GM12865 (cell line): ENCODE data around the gene ACOX2.

Experiments used
- DNase-seq: peaks from one replicate; pipeline ENCODE4 v3.0.0; 2010; ENCODE audit warnings: low read depth
- H3K4me3 ChIP-seq: 2 replicates; pipeline ENCODE4 v1.5.1; 2011; ENCODE audit warnings: mild to moderate bottlenecking, low read depth, low read length, control low read depth
- TF ChIP-seq, protein P1 (sequence below): IDR thresholded peaks from 2 replicates; pipeline ENCODE4 v1.5.1; 2011; ENCODE audit warnings: low read length, control low read depth, low read depth, inconsistent platforms; ENCODE audit not compliant: insufficient read depth; ENCODE audit errors: missing control alignments

The ACOX2 gene

DNA sequence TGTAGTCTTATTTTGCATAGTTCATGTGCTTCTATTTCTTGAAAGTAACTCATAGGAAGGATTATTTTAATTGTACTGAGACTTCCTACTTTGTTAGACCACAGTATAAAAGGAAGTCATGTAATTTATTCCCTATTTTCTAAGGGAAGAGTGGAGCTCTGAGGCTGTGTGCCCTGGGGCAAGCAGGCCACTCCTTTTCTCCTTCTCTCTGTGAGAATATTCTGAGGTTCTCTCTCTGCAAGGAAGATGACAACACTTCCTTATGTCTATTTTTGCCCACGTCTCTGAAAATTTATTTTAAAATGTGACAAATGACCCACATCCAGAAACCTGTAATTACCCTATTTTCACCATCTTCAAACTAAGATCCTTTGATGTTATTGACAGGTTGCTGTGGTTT, 34.1 kb downstream of the ACOX2 start:
- no peak for DNase-seq
- TF ChIP-seq, protein P1, sequence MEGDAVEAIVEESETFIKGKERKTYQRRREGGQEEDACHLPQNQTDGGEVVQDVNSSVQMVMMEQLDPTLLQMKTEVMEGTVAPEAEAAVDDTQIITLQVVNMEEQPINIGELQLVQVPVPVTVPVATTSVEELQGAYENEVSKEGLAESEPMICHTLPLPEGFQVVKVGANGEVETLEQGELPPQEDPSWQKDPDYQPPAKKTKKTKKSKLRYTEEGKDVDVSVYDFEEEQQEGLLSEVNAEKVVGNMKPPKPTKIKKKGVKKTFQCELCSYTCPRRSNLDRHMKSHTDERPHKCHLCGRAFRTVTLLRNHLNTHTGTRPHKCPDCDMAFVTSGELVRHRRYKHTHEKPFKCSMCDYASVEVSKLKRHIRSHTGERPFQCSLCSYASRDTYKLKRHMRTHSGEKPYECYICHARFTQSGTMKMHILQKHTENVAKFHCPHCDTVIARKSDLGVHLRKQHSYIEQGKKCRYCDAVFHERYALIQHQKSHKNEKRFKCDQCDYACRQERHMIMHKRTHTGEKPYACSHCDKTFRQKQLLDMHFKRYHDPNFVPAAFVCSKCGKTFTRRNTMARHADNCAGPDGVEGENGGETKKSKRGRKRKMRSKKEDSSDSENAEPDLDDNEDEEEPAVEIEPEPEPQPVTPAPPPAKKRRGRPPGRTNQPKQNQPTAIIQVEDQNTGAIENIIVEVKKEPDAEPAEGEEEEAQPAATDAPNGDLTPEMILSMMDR = no peak
- no peak overlapping the region for H3K4me3 ChIP-seq

DNA sequence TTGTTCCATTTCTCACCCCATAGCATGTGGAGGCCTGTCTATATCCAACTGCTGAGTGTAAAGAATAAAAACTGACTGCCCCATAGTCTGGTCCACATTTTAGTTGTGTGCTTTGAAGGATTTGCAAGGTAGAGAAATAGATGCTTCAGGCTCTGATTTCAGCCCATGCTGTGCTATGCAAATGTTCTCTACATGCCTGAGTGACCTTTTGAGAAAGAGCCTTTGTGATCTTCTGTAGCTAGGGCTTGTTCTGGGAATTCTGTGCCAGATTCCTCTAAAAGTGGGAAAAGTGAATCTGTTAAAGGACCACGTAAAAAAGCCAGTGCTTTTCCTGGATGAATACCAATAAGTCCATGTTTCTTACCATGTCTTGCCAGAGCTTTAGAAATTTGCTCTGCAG, 39.9 kb downstream of the ACOX2 start:
- no peak for DNase-seq
- H3K4me3 ChIP-seq = no peak overlapping the region
- TF ChIP-seq, protein P1 = no peak

DNA sequence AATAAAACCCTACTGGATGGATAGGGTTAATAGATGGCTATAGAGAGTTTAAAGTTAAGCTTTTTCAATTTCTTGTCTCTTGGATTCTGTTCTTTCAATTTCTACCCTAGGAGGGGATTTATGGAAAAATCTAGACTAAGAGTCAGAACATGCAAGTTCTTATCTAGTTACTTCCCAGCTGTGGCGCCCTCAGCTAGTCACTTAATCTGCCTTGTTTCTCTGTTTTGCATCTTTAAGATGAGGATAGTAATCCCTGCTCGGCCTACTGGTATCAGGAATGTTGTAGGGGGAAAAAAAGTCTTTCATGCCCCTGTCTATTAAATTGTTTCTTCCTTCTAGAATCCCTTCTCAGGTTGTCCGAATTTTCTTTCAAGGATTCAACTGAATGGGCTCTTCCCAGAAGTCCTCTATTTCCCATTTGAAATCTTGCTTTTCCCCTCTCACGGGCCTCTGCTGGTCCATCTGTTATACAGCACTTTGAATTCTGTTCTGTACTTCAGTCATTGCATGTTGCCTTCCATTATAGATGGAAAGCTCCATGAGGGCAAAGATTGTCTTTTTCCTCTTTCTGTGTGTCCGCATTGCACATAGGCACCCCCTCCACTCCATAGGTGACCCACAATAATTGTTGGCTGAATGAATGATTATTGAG, 40.7 kb downstream of the ACOX2 start:
- DNase-seq = no peak
- TF ChIP-seq, protein P1 = no peak
- H3K4me3 ChIP-seq = no peak overlapping the region

DNA sequence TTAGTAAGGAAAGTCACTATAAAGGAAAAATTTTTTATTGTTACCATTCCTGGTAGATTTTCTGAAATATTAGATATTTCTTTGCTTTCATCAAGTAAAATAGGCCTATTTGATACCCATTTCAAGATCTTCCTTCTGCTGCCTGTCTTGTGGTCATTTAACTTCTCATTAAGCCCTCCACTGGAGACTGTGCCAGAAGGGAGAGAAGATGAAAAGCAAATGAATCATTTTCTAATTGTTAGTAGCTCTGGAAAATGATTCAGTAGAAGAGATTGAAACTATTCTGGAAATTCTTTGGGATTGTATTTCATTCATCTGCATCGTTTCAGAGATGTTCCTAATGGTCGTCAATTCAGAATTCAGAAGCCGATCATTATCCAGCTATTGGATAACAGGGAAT, 41.9 kb downstream of the ACOX2 start:
- no peak overlapping the region for H3K4me3 ChIP-seq

DNA sequence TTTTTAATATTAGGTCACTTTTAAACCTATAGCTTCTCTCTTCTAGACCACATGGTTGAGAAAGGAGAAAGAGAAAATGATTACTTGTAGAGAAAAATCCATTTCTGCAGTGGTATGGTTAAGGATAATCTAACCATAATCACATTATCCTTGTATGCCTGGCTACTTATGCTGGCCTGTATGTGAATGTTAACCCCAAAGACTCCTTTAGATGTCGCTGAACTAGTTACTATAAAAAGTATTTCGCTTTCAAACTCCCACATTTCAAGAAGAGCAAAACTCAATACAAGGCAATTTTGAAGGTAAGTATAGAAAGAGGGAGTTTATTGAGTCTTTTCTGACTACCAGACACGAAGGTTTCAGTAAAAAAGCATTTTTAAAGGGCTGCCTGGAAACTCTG, 42.9 kb downstream of the ACOX2 start:
- no peak for DNase-seq
- TF ChIP-seq, protein P1 = no peak
- no peak overlapping the region for H3K4me3 ChIP-seq

More for the DNA sequence above, 41.9 kb downstream of the ACOX2 start:
- no peak for DNase-seq
- TF ChIP-seq, protein P1 = no peak

DNA sequence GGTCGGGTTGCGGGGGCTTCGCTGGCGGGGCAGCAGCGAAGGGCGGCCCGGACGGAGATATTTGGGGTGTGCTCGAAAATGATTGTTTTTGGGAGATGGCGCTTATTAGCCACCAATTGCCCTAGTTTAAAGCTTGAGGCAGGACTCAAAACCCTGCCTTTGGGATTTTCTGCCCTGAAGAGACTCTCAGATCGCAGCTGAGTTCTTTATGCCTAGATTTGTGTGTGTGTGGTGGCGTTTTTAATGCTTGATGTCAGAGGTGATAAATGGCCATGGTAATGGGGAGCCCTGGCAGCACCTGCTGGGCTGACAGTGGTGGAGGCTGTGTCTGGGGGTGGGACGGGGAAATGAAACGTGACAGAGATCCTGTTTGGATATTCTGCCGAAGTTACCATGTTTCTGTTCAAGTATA, 44.5 kb downstream of the ACOX2 start:
- peak overlapping the region; percentile 82 for H3K4me3 ChIP-seq
- peak; percentile 41 for DNase-seq
- TF ChIP-seq, protein P1 = no peak
